ENCODE measurements around the gene HSPA4. TPM values are rescaled to one million over a fixed set of nuclear protein-coding genes. Genes with fewer than 3 reads are reported as not detected.

The HSPA4 gene
- total RNA-seq, 2 donors from 2014 or later: 55.3 to 59.0 TPM

DNA sequence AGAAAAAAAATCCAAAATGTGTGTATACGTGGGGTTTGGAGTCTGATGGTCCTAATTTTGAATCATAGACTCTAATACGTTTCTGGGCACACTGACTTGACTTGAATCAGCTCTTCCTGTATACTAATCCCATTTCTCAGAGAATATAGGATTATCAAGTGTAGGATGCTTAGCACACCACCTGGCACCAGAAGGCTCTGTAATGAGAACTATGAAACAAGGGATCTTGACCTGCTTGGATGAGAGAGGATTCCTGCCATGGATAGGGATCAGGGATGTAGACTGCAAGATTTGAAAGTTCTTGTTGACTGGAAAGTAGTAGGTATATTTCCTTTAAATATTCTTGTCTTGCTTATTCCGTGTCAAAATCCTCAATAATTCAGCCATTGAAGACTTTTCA, 7.8 kb downstream of the HSPA4 start:
- no peaks in the 10 kb centered on the region for H3K36me3 ChIP-seq
- ATAC-seq (ENCODE audit: insufficient number of reproducible peaks, low FRiP score, low read depth) (no peak), DNase-seq (ENCODE audit: low spot score) (no peak)
- TF ChIP-seq, protein P1, sequence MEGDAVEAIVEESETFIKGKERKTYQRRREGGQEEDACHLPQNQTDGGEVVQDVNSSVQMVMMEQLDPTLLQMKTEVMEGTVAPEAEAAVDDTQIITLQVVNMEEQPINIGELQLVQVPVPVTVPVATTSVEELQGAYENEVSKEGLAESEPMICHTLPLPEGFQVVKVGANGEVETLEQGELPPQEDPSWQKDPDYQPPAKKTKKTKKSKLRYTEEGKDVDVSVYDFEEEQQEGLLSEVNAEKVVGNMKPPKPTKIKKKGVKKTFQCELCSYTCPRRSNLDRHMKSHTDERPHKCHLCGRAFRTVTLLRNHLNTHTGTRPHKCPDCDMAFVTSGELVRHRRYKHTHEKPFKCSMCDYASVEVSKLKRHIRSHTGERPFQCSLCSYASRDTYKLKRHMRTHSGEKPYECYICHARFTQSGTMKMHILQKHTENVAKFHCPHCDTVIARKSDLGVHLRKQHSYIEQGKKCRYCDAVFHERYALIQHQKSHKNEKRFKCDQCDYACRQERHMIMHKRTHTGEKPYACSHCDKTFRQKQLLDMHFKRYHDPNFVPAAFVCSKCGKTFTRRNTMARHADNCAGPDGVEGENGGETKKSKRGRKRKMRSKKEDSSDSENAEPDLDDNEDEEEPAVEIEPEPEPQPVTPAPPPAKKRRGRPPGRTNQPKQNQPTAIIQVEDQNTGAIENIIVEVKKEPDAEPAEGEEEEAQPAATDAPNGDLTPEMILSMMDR (IDR thresholded peaks at IDR 0.05): no peak
- H3K27me3 ChIP-seq (replicated peaks; ENCODE audit: insufficient read depth): no peaks in the 10 kb centered on the region
- H3K9me3 ChIP-seq: no peaks in the 10 kb centered on the region
- H3K4me1 ChIP-seq (ENCODE audit: control insufficient read depth in 1 of 2, low read depth in 2 of 2): peaks cover 15 to 37% of the 10 kb centered on the region in 2 donors
- H3K4me3 ChIP-seq: no peak overlapping the region
- no peak overlapping the region for H3K27ac ChIP-seq

DNA sequence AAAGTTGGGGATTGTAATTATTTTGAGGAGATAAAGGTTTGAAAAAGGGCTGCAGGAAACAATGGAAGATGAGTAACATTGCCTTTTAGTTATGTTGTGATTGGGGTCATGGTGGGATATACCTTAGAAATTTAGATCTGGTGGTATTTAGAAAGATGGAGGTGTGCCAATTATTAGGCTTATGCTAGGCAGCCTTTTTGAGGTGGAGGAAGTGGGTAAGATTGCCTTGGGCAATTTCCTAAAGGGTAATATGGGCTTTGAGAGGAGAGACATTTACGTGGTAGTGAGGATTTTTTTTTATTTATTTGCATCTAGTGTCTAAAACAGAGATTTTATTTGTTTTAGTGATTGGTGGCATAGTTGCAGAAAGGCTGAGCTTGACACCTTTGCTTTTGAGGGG, 10.5 kb downstream of the HSPA4 start:
- no peak overlapping the region for H3K27ac ChIP-seq
- no peak overlapping the region for H3K4me3 ChIP-seq
- no peaks in the 10 kb centered on the region for H3K36me3 ChIP-seq
- H3K27me3 ChIP-seq (replicated peaks; ENCODE audit: insufficient read depth): no peaks in the 10 kb centered on the region
- DNase-seq (ENCODE audit: low spot score) (no peak), ATAC-seq (ENCODE audit: insufficient number of reproducible peaks, low FRiP score, low read depth) (no peak)
- H3K9me3 ChIP-seq: no peaks in the 10 kb centered on the region
- peaks cover 14 to 29% of the 10 kb centered on the region in 2 donors for H3K4me1 ChIP-seq (ENCODE audit: control insufficient read depth in 1 of 2, low read depth in 2 of 2)
- TF ChIP-seq, protein P1 (IDR thresholded peaks at IDR 0.05): no peak

DNA sequence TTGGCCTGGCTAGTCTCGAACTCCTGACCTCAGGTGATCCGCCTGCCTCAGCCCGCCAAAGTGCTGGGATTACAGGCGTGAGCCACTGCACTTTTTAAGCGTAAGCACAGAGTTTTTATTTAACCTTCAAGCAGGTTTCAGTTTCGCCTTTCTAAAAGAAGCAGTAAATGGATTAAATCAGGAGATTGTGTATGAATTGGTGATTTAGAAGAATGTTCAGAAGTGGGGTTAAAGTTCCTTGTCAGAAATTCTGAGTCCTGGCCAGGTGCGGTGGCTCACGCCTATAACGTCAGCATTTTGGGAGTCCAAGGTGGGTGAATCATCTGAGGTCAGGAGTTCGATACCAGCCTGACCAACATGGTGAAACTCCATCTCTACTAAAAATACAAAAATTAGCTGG, 12.2 kb downstream of the HSPA4 start:
- ATAC-seq (ENCODE audit: insufficient number of reproducible peaks, low FRiP score, low read depth) (no peak), DNase-seq (ENCODE audit: low spot score) (no peak)
- no peak overlapping the region for H3K4me3 ChIP-seq
- H3K27me3 ChIP-seq (replicated peaks; ENCODE audit: insufficient read depth): no peaks in the 10 kb centered on the region
- peaks cover 7 to 18% of the 10 kb centered on the region in 2 donors for H3K4me1 ChIP-seq (ENCODE audit: control insufficient read depth in 1 of 2, low read depth in 2 of 2)
- H3K27ac ChIP-seq: no peak overlapping the region
- no peaks in the 10 kb centered on the region for H3K36me3 ChIP-seq
- no peaks in the 10 kb centered on the region for H3K9me3 ChIP-seq
- TF ChIP-seq, protein P1 (IDR thresholded peaks at IDR 0.05): no peak

DNA sequence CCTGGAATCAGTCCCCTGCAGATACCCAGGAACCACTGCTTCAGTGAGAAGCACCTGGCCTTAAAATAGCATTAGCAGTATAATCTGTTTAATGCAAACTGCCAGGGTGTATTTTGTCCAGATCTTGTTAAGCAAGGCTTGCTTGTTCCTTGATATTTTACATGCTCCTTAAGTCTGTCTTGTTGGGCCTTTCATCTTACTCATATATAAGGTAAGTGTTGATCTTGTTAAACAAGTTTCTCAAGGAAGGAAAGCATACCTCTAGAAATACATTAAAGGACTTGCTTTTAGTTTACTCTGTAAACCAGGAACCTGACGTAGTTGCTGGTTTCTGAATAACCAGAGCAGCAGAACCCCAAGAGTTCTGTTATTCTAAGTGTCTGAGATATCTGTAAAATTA, 13.7 kb downstream of the HSPA4 start:
- no peaks in the 10 kb centered on the region for H3K27me3 ChIP-seq (replicated peaks; ENCODE audit: insufficient read depth)
- H3K36me3 ChIP-seq: peaks cover 9% of the 10 kb centered on the region
- no peak overlapping the region for H3K27ac ChIP-seq
- no peaks in the 10 kb centered on the region for H3K9me3 ChIP-seq
- peaks cover 7 to 18% of the 10 kb centered on the region in 2 donors for H3K4me1 ChIP-seq (ENCODE audit: control insufficient read depth in 1 of 2, low read depth in 2 of 2)
- ATAC-seq (ENCODE audit: insufficient number of reproducible peaks, low FRiP score, low read depth) (no peak), DNase-seq (ENCODE audit: low spot score) (no peak)
- TF ChIP-seq, protein P1 (IDR thresholded peaks at IDR 0.05): no peak
- H3K4me3 ChIP-seq: no peak overlapping the region

DNA sequence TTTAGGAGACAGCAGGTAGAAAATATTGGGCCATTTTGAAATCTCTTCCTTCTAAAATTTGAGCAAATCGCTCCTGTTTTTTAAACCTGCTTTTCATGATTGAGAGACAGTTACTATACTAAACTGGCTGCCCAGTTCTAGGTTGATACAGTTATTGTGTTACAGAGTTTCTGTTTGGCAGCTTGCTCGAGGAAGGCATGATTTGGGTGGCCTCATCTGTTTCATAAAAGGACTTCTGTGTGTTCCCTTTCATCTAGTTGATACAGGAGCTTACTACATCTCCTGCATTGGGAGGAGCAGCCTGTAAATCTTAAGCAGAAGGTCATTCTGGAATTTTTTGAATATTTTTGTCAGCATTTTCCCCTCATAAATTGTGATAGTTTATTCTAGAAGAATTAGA, 14.2 kb downstream of the HSPA4 start:
- H3K4me1 ChIP-seq (ENCODE audit: control insufficient read depth in 1 of 2, low read depth in 2 of 2): peaks cover 7 to 18% of the 10 kb centered on the region in 2 donors
- no peaks in the 10 kb centered on the region for H3K9me3 ChIP-seq
- ATAC-seq (ENCODE audit: insufficient number of reproducible peaks, low FRiP score, low read depth): no peak
- DNase-seq (ENCODE audit: low spot score): no peak
- H3K36me3 ChIP-seq: peaks cover 14% of the 10 kb centered on the region
- no peak overlapping the region for H3K4me3 ChIP-seq
- H3K27ac ChIP-seq: no peak overlapping the region
- TF ChIP-seq, protein P1 (IDR thresholded peaks at IDR 0.05): no peak
- no peaks in the 10 kb centered on the region for H3K27me3 ChIP-seq (replicated peaks; ENCODE audit: insufficient read depth)
